Measurements from ENCODE around the gene LRRFIP1.
A peak's percentile ranks its signal among the peaks of the same experiment; 100 is the strongest.

LRRFIP1 gene

DNA sequence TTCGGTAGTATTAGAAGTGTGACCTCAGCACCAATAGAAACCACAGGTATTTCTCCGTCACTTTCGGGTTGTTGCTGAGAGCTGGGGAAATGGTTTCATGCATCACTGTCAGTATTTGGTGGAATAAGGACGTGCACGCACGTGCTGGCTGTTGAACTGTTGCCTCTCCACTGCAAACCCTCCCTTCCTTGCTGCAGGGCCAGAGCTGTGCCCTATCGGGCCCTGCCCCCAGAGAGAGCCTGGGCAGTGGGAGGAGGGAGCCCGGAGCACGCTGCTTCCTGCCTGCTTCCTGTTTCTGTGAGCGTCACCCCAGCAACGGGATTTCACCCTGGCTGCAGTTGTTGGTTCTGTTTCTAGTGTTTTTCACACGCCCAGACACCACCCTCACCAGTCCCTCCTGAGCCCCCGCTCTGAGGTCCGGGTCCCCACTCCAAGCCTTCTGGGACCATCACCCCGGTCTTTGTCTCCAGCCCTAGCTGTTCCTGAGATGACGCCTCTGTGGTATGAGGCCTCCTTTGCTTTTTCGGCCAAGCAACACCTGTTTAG is 47.4 kb downstream of the LRRFIP1 start:
- Histone ChIP-seq H3K4me2 (ENCODE audit: low read depth, low read length) (peak overlapping the region; percentile 100), H3K79me2 (ENCODE audit: low read length) (no peaks in the 10 kb centered on the region), H4K20me1 (ENCODE audit: insufficient read depth, low read length) (no peaks in the 10 kb centered on the region), H3K36me3 (replicated peaks; ENCODE audit: insufficient read depth, low read length) (no peaks in the 10 kb centered on the region), H3K27ac (ENCODE audit: low read length) (peak overlapping the region; percentile 97), H2AFZ (ENCODE audit: low read length) (peak overlapping the region; percentile 5; the same call in 1 of the 2 replicates), H3K9me2 (replicated peaks; ENCODE audit: insufficient read depth, low read length) (no peaks in the 10 kb centered on the region), H3K4me3 (ENCODE audit: low read length) (peak overlapping the region; percentile 70), H3K4me1 (ENCODE audit: low read length) (peaks cover 28% of the 10 kb centered on the region), H3K27me3 (replicated peaks; ENCODE audit: insufficient read depth, low read length) (no peaks in the 10 kb centered on the region), H3K9me3 (replicated peaks; ENCODE audit: insufficient read depth, low read length) (no peaks in the 10 kb centered on the region), H3F3A (ENCODE audit: insufficient read depth, low read length) (peaks cover 26% of the 10 kb centered on the region), H3K9ac (ENCODE audit: low read length) (peak overlapping the region; percentile 88)
- TF ChIP-seq, protein P1, sequence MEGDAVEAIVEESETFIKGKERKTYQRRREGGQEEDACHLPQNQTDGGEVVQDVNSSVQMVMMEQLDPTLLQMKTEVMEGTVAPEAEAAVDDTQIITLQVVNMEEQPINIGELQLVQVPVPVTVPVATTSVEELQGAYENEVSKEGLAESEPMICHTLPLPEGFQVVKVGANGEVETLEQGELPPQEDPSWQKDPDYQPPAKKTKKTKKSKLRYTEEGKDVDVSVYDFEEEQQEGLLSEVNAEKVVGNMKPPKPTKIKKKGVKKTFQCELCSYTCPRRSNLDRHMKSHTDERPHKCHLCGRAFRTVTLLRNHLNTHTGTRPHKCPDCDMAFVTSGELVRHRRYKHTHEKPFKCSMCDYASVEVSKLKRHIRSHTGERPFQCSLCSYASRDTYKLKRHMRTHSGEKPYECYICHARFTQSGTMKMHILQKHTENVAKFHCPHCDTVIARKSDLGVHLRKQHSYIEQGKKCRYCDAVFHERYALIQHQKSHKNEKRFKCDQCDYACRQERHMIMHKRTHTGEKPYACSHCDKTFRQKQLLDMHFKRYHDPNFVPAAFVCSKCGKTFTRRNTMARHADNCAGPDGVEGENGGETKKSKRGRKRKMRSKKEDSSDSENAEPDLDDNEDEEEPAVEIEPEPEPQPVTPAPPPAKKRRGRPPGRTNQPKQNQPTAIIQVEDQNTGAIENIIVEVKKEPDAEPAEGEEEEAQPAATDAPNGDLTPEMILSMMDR (IDR thresholded peaks at IDR 0.05; ENCODE audit: low read length) = no peak
- no peak for TF ChIP-seq EZH2phosphoT487 (IDR thresholded peaks at IDR 0.05; ENCODE audit: low read length)
- TF ChIP-seq EZH2 (optimal IDR thresholded peaks at IDR 0.05; ENCODE audit: low read depth, low read length) = no peak
- DNase-seq = peak; percentile 90

DNA sequence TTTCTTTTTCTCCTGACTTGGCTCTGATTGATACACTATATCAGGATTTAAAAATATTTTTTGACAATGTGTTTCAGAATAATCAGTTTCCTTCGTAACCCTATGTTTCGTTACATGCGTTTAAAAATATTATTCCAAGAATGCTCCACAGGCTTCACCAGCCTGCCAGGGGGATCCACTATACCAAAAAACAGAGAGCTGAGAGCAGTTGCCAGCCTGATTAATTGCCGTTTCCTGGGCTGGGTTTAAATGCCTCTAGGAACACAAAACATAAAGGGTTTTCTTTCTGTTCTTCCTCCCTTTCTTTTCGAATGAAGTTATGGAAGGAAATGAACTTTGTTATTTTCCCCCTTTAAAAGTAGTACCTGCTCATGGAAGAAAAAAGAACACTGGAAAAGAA is 47.9 kb downstream of the LRRFIP1 start:
- Histone ChIP-seq H3K4me3 (ENCODE audit: low read length) (peak overlapping the region; percentile 70), H3K9ac (ENCODE audit: low read length) (peak overlapping the region; percentile 88), H3K79me2 (ENCODE audit: low read length) (no peaks in the 10 kb centered on the region), H4K20me1 (ENCODE audit: insufficient read depth, low read length) (no peaks in the 10 kb centered on the region), H3K27ac (ENCODE audit: low read length) (peak overlapping the region; percentile 97), H3K4me2 (ENCODE audit: low read depth, low read length) (peak overlapping the region; percentile 100), H3K4me1 (ENCODE audit: low read length) (peaks cover 28% of the 10 kb centered on the region), H2AFZ (ENCODE audit: low read length) (peak overlapping the region; percentile 5; the same call in 1 of the 2 replicates), H3F3A (ENCODE audit: insufficient read depth, low read length) (peaks cover 26% of the 10 kb centered on the region), H3K36me3 (replicated peaks; ENCODE audit: insufficient read depth, low read length) (no peaks in the 10 kb centered on the region), H3K9me3 (replicated peaks; ENCODE audit: insufficient read depth, low read length) (no peaks in the 10 kb centered on the region), H3K27me3 (replicated peaks; ENCODE audit: insufficient read depth, low read length) (no peaks in the 10 kb centered on the region), H3K9me2 (replicated peaks; ENCODE audit: insufficient read depth, low read length) (no peaks in the 10 kb centered on the region)
- TF ChIP-seq, protein P1 (IDR thresholded peaks at IDR 0.05; ENCODE audit: low read length) = no peak
- no peak for DNase-seq

DNA sequence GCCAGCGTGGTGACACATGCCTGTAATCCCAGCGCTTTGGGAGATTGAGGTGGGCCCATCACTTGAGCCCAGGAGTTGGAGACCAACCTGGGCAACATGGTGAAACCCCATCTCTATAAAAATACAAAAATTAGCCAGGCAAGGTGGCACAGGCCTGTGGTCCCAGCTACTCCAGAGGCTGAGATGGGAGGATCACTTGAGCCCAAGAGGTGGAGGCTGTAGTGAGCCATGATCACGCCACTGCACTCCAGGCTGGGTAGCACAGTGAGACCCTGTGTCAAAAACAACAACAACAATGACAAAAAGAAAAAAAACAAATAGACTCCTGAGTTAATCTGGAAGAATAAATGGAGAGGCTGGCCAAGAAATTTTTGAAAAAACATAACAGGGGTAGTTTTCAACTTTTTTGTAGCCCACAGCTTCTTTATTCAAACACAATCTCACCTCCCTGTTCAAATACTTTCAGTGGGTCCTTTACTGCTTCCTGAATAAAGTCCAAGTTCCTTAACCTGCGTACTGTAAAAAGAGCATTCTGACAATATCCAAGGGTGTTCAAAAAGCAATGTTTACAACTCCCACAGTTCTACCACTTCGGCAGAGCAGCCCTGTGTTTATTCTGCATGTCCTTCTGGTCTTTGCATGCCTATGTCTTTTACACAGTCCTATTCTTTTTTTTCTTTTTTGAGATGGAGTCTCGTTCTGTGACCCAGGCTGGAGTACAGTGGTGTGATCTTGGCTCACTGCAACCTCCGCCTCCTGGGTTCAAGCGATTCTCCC is 53.5 kb downstream of the LRRFIP1 start:
- Histone ChIP-seq H3K9me3 (replicated peaks; ENCODE audit: insufficient read depth, low read length) (no peaks in the 10 kb centered on the region), H3K4me1 (ENCODE audit: low read length) (peaks cover 5% of the 10 kb centered on the region; the same call in 1 of the 2 replicates), H3K36me3 (replicated peaks; ENCODE audit: insufficient read depth, low read length) (no peaks in the 10 kb centered on the region), H3F3A (ENCODE audit: insufficient read depth, low read length) (peaks cover 4% of the 10 kb centered on the region; the same call in 1 of the 2 replicates), H3K9me2 (replicated peaks; ENCODE audit: insufficient read depth, low read length) (no peaks in the 10 kb centered on the region), H3K4me3 (ENCODE audit: low read length) (no peak overlapping the region), H3K79me2 (ENCODE audit: low read length) (no peaks in the 10 kb centered on the region), H3K4me2 (ENCODE audit: low read depth, low read length) (no peak overlapping the region), H2AFZ (ENCODE audit: low read length) (no peak overlapping the region), H3K9ac (ENCODE audit: low read length) (no peak overlapping the region), H3K27ac (ENCODE audit: low read length) (no peak overlapping the region), H3K27me3 (replicated peaks; ENCODE audit: insufficient read depth, low read length) (no peaks in the 10 kb centered on the region), H4K20me1 (ENCODE audit: insufficient read depth, low read length) (no peaks in the 10 kb centered on the region)
- TF ChIP-seq, protein P1 (IDR thresholded peaks at IDR 0.05; ENCODE audit: low read length) = no peak
- no peak for TF ChIP-seq EZH2 (optimal IDR thresholded peaks at IDR 0.05; ENCODE audit: low read depth, low read length)
- no peak for TF ChIP-seq EZH2phosphoT487 (IDR thresholded peaks at IDR 0.05; ENCODE audit: low read length)
- no peak for DNase-seq

Measured in MM.1S (cell line).